Measurements from ENCODE around the gene KRT6C.

DNA sequence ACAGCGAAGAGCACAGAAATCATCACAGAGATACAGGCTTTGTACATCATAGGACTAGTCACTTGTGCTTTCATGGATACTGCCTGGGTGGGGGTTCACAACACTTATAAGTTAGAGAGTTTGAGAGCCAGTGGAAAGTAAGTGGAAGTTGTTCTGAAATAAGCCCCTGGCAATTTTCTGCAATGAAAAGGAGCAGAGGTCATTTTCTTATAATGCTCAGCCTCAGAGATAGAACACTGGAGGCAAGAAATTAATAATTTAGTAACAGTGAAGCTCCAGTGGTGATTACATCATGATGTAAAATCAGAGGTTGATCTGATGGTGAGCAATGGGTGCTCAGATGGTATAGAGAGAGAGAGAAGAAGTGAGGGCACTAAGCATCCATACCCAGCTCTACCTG, 13.6 kb upstream of the KRT6C start:
- TF ChIP-seq EZH2 (IDR thresholded peaks at IDR 0.05; ENCODE audit: borderline replicate concordance) (no peak), EZH2phosphoT487 (IDR thresholded peaks at IDR 0.05; ENCODE audit: low read depth, severe bottlenecking, unreplicated experiment) (no peak)
